Left lung (tissue), 10 donors: ENCODE measurements around the gene COMTD1. TPM values are rescaled to one million over a fixed set of nuclear protein-coding genes. Genes with fewer than 3 reads are reported as not detected.
"Not testable (repeated sequence)": the region's sequence is repeated elsewhere in the genome, so short reads cannot be mapped to it uniquely, and the experiment has no call there.

Experiments used
- ATAC-seq: fragments of 200-7000 bp; cut with Tn5 transposase; one replicate; pipeline ENCODE4 v1.9.1; 2020; ENCODE audit warnings: moderate library complexity
- DNase-seq, 4 donors: peaks; one replicate each; pipeline ENCODE4 v3.0.0-alpha.2; 2013 to 2020
- H3K27ac ChIP-seq, 2 donors: fragments of 200-600 bp; sonication (generic) in 1 of 2; one replicate each; pipeline versions ENCODE4 v1.5.0 to v1.8.0; 2020 to 2021
- H3K27me3 ChIP-seq, 2 donors: fragments of 200-600 bp; sonication (generic) in 1 of 2; one replicate each; pipeline versions ENCODE4 v1.5.0 to v1.8.0; 2020 to 2021
- H3K36me3 ChIP-seq, 2 donors: fragments of 200-600 bp; sonication (generic) in 1 of 2; one replicate each; pipeline versions ENCODE4 v1.5.0 to v1.8.0; 2020 to 2021
- H3K4me1 ChIP-seq, 2 donors: fragments of 200-600 bp; one replicate each; pipeline ENCODE4 v1.8.0; 2021
- H3K4me3 ChIP-seq, 2 donors: fragments of 200-600 bp; sonication (generic) in 1 of 2; one replicate each; pipeline versions ENCODE4 v1.5.0 to v1.8.0; 2020 to 2021; ENCODE audit warnings: mild to moderate bottlenecking in 1 of 2
- H3K9me3 ChIP-seq, 2 donors: fragments of 200-600 bp; sonication (generic) in 1 of 2; one replicate each; pipeline versions ENCODE4 v1.5.0 to v1.8.0; 2020 to 2021
- intact Hi-C, 2 donors: fragments of 100-400 bp; cut with DNase I; formaldehyde crosslinking; loops; one replicate each; pipeline versions ENCODE4 v1.11.2 to v1.14.2; 2022
- polyA plus RNA-seq, 6 donors: library from polyadenylated mRNA; unstranded; fragments of 120-200 nt; gene quantifications; one replicate each; pipeline ENCODE4 v1.2.1, GENCODE V29; 2013; ENCODE audit not compliant: insufficient read length in 6 of 6
- total RNA-seq, 2 donors: library from RNA; stranded (reverse); fragmentation: NEBNext Ultra II Directional; extraction: Animal tissue kit (Norgen Biotek cat#: 25700); gene quantifications; one replicate each; pipeline ENCODE4 v1.2.1, GENCODE V29; 2021
- TF ChIP-seq, protein P1 (sequence below), 2 donors: fragments of 200-600 bp; sonication (generic) in 1 of 2; IDR thresholded peaks; one replicate each; pipeline versions ENCODE4 v1.5.0 to v1.8.0; 2021; ENCODE audit warnings: antibody characterized with exemption in 2 of 2
- donor health status: DM: no; HTN: yes; CAD: no.
- donor health status: DM: no; HTN: no; CAD: no.

Gene COMTD1
- total and polyA plus RNA-seq, 8 donors = 3.4 to 26.5 (median 4.5) TPM

DNA sequence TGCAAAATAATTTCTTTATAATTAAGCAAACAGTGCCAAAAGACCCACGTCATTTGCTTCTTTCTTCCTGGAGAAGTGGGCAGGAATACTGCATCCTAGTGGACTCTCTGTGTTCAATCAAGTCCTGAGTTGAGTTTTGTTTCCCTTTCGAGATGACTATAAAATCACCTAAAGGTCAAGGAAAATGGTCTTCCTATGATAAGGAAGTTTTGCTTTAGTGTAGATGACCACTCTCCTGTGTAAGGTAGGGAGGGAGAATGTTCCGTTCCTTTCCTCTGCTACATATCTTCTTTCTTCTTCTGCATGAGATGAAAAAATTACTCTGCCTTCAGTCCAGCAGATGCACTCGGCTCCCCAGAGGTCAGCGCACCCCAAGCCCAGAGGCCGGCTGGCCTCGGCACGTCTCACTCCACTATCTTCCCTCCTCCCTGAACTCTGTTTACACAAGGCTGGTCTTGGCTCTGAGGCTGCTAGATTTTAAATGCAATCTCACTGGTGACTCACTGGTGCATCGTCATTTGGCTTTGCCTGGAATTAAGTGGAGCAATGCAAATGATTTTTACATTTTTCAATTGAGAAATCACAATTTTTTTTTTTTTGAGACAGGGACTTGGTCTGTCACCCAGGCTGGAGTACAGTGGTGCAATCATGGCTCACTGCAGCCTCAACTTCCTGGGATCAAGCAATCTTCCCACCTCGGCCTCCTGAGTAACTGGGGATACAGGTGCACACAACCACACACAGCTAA lies 43.8 kb downstream of the COMTD1 start:
- Histone ChIP-seq H3K27ac (peak overlapping the region in 1 of 2 donors; percentile 59), H3K4me3 (no peak overlapping the region), H3K27me3 (no peaks in the 10 kb centered on the region), H3K4me1 (peaks cover 0 to 23% of the 10 kb centered on the region in 2 donors), H3K36me3 (no peaks in the 10 kb centered on the region), H3K9me3 (no peaks in the 10 kb centered on the region)
- intact Hi-C loops = no loop called here
- DNase-seq (peak in 3 of 4 donors; percentile 57 to 80 (median 59)), ATAC-seq (peak; percentile 87)
- TF ChIP-seq, protein P1, sequence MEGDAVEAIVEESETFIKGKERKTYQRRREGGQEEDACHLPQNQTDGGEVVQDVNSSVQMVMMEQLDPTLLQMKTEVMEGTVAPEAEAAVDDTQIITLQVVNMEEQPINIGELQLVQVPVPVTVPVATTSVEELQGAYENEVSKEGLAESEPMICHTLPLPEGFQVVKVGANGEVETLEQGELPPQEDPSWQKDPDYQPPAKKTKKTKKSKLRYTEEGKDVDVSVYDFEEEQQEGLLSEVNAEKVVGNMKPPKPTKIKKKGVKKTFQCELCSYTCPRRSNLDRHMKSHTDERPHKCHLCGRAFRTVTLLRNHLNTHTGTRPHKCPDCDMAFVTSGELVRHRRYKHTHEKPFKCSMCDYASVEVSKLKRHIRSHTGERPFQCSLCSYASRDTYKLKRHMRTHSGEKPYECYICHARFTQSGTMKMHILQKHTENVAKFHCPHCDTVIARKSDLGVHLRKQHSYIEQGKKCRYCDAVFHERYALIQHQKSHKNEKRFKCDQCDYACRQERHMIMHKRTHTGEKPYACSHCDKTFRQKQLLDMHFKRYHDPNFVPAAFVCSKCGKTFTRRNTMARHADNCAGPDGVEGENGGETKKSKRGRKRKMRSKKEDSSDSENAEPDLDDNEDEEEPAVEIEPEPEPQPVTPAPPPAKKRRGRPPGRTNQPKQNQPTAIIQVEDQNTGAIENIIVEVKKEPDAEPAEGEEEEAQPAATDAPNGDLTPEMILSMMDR (IDR thresholded peaks at IDR 0.05) = no peak

DNA sequence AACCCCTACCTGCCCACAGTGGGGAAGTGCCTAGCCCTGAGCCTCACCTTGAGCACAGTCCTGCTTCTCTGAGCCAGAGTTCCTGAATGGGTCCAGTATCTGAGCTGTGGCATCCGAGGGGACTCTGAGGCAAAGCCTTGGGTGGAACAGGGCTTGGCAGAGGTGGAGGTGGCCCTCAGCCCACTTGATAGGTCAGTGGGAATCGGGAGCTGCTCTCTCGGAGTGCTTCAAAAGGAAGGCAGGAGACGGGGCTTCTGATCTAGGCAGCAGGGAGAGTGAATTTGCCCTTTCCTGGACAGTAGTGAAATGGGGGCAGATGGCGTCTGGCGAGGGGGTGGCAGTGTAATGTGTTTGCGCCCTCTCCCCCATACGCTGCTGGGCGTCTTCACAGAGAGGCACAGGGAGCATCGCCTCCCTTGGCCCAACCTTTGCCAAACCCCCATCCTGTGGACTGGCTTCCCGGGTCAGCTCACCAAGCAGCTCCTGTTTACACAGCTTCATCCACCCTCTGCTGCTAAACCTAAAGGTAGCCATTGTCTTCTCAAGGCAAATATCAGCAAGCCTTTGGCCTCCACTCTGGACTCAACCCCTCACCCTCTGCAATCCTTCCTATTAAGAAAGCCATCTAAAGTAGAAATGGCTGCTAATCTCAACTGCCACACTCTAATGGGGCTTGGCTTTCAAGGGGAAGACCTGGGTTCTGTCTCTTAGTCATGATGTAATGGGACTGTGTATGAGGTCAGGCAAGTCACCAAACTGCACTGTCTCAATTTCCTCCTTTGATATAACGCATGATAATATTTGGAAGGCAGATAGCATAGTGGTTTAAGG lies 46.3 kb downstream of the COMTD1 start:
- no peak overlapping the region for H3K4me3 ChIP-seq
- no peaks in the 10 kb centered on the region for H3K27me3 ChIP-seq
- no peaks in the 10 kb centered on the region for H3K36me3 ChIP-seq
- TF ChIP-seq, protein P1 (IDR thresholded peaks at IDR 0.05) = no peak
- DNase-seq = no peak
- no peaks in the 10 kb centered on the region for H3K9me3 ChIP-seq
- intact Hi-C loops = loop anchor here in 1 of 2 donors (5.0 kb wide), 1 partner anchor 38 kb away; no protein-coding TSS in a partner anchor
- no peak overlapping the region for H3K27ac ChIP-seq
- peaks cover 0 to 24% of the 10 kb centered on the region in 2 donors for H3K4me1 ChIP-seq
- no peak for ATAC-seq

DNA sequence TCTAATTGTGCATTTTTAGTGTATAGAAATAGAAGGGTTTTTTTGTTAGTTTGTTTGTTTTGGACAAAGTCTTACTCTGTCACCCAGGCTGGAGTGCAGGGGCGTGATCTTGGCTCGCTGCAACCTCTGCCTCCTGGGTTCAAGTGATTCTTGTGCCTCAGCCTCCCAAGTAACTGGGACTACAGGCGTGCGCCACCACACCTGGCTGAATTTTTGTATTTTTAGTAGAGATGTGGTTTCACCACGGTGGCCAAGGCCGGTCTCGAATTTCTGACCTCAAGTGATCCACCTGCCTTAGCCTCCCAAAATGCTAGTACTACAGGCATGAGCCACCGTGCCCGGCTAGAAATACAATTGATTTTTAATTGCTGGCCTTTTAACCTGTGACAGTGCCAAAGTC lies 47.2 kb downstream of the COMTD1 start:
- not testable (repeated sequence) for H3K4me3 ChIP-seq, H3K27ac ChIP-seq, H3K36me3 ChIP-seq, H3K27me3 ChIP-seq, DNase-seq, H3K9me3 ChIP-seq, ATAC-seq
- intact Hi-C loops = loop anchor here in 1 of 2 donors (5.0 kb wide), 1 partner anchor 39 kb away; no protein-coding TSS in a partner anchor
- peaks cover 0 to 24% of the 10 kb centered on the region in 2 donors for H3K4me1 ChIP-seq

DNA sequence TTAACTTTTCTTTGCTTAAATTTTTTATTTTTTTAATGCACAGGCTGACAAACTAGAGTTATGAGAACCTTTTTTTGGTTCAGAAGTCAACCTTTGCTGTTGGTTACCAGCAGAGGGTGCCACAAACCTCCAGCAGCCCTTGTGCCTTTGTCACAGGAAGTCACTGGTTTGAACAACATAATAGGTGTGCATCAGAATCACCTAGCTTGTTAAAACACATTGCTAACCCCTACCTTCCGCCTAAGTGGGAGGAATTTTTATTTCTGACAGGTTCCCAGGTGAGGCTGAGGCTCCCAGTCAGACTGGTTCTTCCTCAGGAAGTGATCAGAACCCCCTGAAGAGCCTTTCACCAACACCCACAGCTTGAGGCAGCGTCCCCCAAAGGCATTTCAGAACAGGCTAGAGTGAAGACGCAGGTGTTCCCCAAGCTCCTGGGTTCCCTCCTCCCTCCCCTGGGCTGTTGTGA lies 47.8 kb downstream of the COMTD1 start:
- intact Hi-C loops = loop anchor here in 1 of 2 donors (5.0 kb wide), 1 partner anchor 39 kb away; no protein-coding TSS in a partner anchor
- no peaks in the 10 kb centered on the region for H3K9me3 ChIP-seq
- TF ChIP-seq, protein P1 (IDR thresholded peaks at IDR 0.05) = peak; percentile 41 to 53
- no peak overlapping the region for H3K4me3 ChIP-seq
- H3K27ac ChIP-seq = no peak overlapping the region
- peak in 2 of 4 donors; percentile 40 to 53 for DNase-seq
- no peaks in the 10 kb centered on the region for H3K27me3 ChIP-seq
- peaks cover 0 to 2% of the 10 kb centered on the region in 2 donors for H3K36me3 ChIP-seq
- H3K4me1 ChIP-seq = peaks cover 0 to 24% of the 10 kb centered on the region in 2 donors
- peak; percentile 68 for ATAC-seq

DNA sequence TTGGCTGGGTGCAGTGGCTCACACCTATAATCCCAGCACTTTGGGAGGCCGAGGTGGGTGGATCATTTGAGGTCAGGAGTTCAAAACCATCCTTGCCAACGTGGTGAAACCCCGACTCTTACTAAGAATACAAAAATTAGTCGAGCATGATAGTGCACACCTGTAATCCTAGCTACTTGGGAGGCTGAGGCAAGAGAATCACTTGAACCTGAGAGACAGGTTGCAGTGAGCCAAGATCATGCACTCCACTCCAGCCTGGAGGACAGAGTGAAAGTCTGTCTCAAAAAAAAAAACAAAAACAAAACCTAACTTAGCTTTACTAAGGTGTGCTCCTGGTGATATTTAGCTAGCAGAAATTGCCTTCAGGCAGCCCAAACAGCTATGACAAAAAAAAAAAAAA lies 49.4 kb downstream of the COMTD1 start:
- Histone ChIP-seq H3K36me3 (peaks cover 0 to 9% of the 10 kb centered on the region in 2 donors), H3K4me3 (no peak overlapping the region)
- intact Hi-C loops = loop anchor here in 1 of 2 donors (5.0 kb wide), 1 partner anchor 41 kb away; no protein-coding TSS in a partner anchor

More for the DNA sequence above, 49.4 kb downstream of the COMTD1 start:
- TF ChIP-seq, protein P1 (IDR thresholded peaks at IDR 0.05) = no peak
- DNase-seq = no peak
- Histone ChIP-seq H3K27ac (no peak overlapping the region), H3K4me1 (peaks cover 0 to 8% of the 10 kb centered on the region in 2 donors), H3K9me3 (no peaks in the 10 kb centered on the region), H3K27me3 (no peaks in the 10 kb centered on the region)
- ATAC-seq = peak; percentile 34

Other genes with a start within 250 kb of the COMTD1 start
- gene SAMD8, start 124.3 kb downstream of the COMTD1 start, total RNA-seq = 10 to 100 TPM; 18.7 to 22.4 TPM
- gene SAMD8, start 124.3 kb downstream of the COMTD1 start, polyA plus RNA-seq = 10 to 100 TPM; 12.9 to 15.3 (median 13.6) TPM
- gene VDAC2, start 25.2 kb downstream of the COMTD1 start, total RNA-seq = 100 to 1,000 TPM; 151 to 155 TPM
- gene VDAC2, start 25.2 kb downstream of the COMTD1 start, polyA plus RNA-seq = 100 to 1,000 TPM; 140 to 187 (median 178) TPM
- 10 to 100 TPM; 32.7 to 34.2 TPM for gene ZNF503, start 165.8 kb upstream of the COMTD1 start, total RNA-seq
- gene ZNF503, start 165.8 kb upstream of the COMTD1 start, polyA plus RNA-seq = 10 to 100 TPM; 39.5 to 71.4 (median 52.1) TPM
- gene LRMDA, start 195.7 kb upstream of the COMTD1 start, total RNA-seq = 10 to 100 TPM; 16.3 to 21.0 TPM
- 10 to 100 TPM; 13.9 to 23.6 (median 18.7) TPM for gene LRMDA, start 195.7 kb upstream of the COMTD1 start, polyA plus RNA-seq